ENCODE measurements around the gene CDK19. TPM values are rescaled to one million over a fixed set of nuclear protein-coding genes. Genes with fewer than 3 reads are reported as not detected.
A peak's percentile ranks its signal among the peaks of the same experiment; 100 is the strongest.
"Not testable (repeated sequence)": the region's sequence is repeated elsewhere in the genome, so short reads cannot be mapped to it uniquely, and the experiment has no call there.

The CDK19 gene
- total and polyA plus RNA-seq, 9 donors = 10.6 to 20.3 (median 15.2) TPM

- peak; percentile 4 for DNase-seq
- Histone ChIP-seq H3K4me3 (ENCODE audit: low read length) (no peak overlapping the region), H3K27ac (ENCODE audit: low read length) (no peak overlapping the region), H3K36me3 (ENCODE audit: control insufficient read depth, insufficient read depth, low read length) (peaks cover 11% of the 10 kb centered on the region), H3K27me3 (ENCODE audit: control insufficient read depth, insufficient read depth, low read length) (no peaks in the 10 kb centered on the region), H3K9me3 (replicated peaks; ENCODE audit: control insufficient read depth, low read depth, low read length) (no peaks in the 10 kb centered on the region), H3K4me1 (ENCODE audit: control insufficient read depth, insufficient read depth, low read length) (peaks cover 2% of the 10 kb centered on the region)
- WGBS (ENCODE audit: insufficient coverage) = 100% methylated on average over 1 of the region's 1 CpG
These were observed 198.2 kb downstream of the CDK19 start for GRCh38 chr6:110617057-110617456.

- Histone ChIP-seq H3K4me3 (ENCODE audit: low read length) (no peak overlapping the region), H3K27ac (ENCODE audit: low read length) (no peak overlapping the region), H3K9me3 (replicated peaks; ENCODE audit: control insufficient read depth, low read depth, low read length) (no peaks in the 10 kb centered on the region), H3K36me3 (ENCODE audit: control insufficient read depth, insufficient read depth, low read length) (peaks cover 7% of the 10 kb centered on the region), H3K27me3 (ENCODE audit: control insufficient read depth, insufficient read depth, low read length) (no peaks in the 10 kb centered on the region), H3K4me1 (ENCODE audit: control insufficient read depth, insufficient read depth, low read length) (peaks cover 2% of the 10 kb centered on the region)
- DNase-seq = no peak
- WGBS (ENCODE audit: insufficient coverage) = 87% methylated on average over 1 of the region's 1 CpG
These were observed 199.5 kb downstream of the CDK19 start for GRCh38 chr6:110615722-110616121.

GRCh38 chr6:110614586-110614985, 200.7 kb downstream of the CDK19 start:
- 66% methylated on average over 3 of the region's 5 CpGs for WGBS (ENCODE audit: insufficient coverage)
- H3K4me3 ChIP-seq (ENCODE audit: low read length) = no peak overlapping the region
- DNase-seq = no peak
- H3K36me3 ChIP-seq (ENCODE audit: control insufficient read depth, insufficient read depth, low read length) = peaks cover 6% of the 10 kb centered on the region
- H3K9me3 ChIP-seq (replicated peaks; ENCODE audit: control insufficient read depth, low read depth, low read length) = no peaks in the 10 kb centered on the region
- no peak overlapping the region for H3K27ac ChIP-seq (ENCODE audit: low read length)
- no peaks in the 10 kb centered on the region for H3K27me3 ChIP-seq (ENCODE audit: control insufficient read depth, insufficient read depth, low read length)
- H3K4me1 ChIP-seq (ENCODE audit: control insufficient read depth, insufficient read depth, low read length) = peaks cover 2% of the 10 kb centered on the region

- no peaks in the 10 kb centered on the region for H3K27me3 ChIP-seq (ENCODE audit: control insufficient read depth, insufficient read depth, low read length)
- H3K36me3 ChIP-seq (ENCODE audit: control insufficient read depth, insufficient read depth, low read length) = peaks cover 5% of the 10 kb centered on the region
- no peak overlapping the region for H3K27ac ChIP-seq (ENCODE audit: low read length)
- no peaks in the 10 kb centered on the region for H3K9me3 ChIP-seq (replicated peaks; ENCODE audit: control insufficient read depth, low read depth, low read length)
- peaks cover 2% of the 10 kb centered on the region for H3K4me1 ChIP-seq (ENCODE audit: control insufficient read depth, insufficient read depth, low read length)
- H3K4me3 ChIP-seq (ENCODE audit: low read length) = no peak overlapping the region
- 83% methylated on average over 1 of the region's 1 CpG for WGBS (ENCODE audit: insufficient coverage)
- no peak for DNase-seq
These were observed 201.2 kb downstream of the CDK19 start for GRCh38 chr6:110614106-110614505.

GRCh38 chr6:110613356-110613755, 201.9 kb downstream of the CDK19 start:
- Histone ChIP-seq H3K4me3 (ENCODE audit: low read length) (no peak overlapping the region), H3K4me1 (ENCODE audit: control insufficient read depth, insufficient read depth, low read length) (no peaks in the 10 kb centered on the region), H3K27me3 (ENCODE audit: control insufficient read depth, insufficient read depth, low read length) (no peaks in the 10 kb centered on the region), H3K9me3 (replicated peaks; ENCODE audit: control insufficient read depth, low read depth, low read length) (no peaks in the 10 kb centered on the region), H3K27ac (ENCODE audit: low read length) (no peak overlapping the region), H3K36me3 (ENCODE audit: control insufficient read depth, insufficient read depth, low read length) (peaks cover 5% of the 10 kb centered on the region)
- WGBS (ENCODE audit: insufficient coverage) = no CpG with 5 or more reads among the region's 6 CpGs
- DNase-seq = no peak

- no peak overlapping the region for H3K27ac ChIP-seq (ENCODE audit: low read length)
- DNase-seq = no peak
- H3K27me3 ChIP-seq (ENCODE audit: control insufficient read depth, insufficient read depth, low read length) = no peaks in the 10 kb centered on the region
- H3K36me3 ChIP-seq (ENCODE audit: control insufficient read depth, insufficient read depth, low read length) = peaks cover 5% of the 10 kb centered on the region
- H3K4me3 ChIP-seq (ENCODE audit: low read length) = no peak overlapping the region
- H3K9me3 ChIP-seq (replicated peaks; ENCODE audit: control insufficient read depth, low read depth, low read length) = no peaks in the 10 kb centered on the region
- WGBS (ENCODE audit: insufficient coverage) = no CpG with 5 or more reads among the region's 1 CpG
- no peaks in the 10 kb centered on the region for H3K4me1 ChIP-seq (ENCODE audit: control insufficient read depth, insufficient read depth, low read length)
These were observed 203.0 kb downstream of the CDK19 start for GRCh38 chr6:110612298-110612697.

GRCh38 chr6:110609101-110609500, 206.2 kb downstream of the CDK19 start:
- WGBS (ENCODE audit: insufficient coverage) = no CpG with 5 or more reads among the region's 2 CpGs
- H3K27ac ChIP-seq (ENCODE audit: low read length) = no peak overlapping the region
- no peaks in the 10 kb centered on the region for H3K4me1 ChIP-seq (ENCODE audit: control insufficient read depth, insufficient read depth, low read length)
- DNase-seq = peak; percentile 39
- H3K4me3 ChIP-seq (ENCODE audit: low read length) = no peak overlapping the region
- H3K27me3 ChIP-seq (ENCODE audit: control insufficient read depth, insufficient read depth, low read length) = no peaks in the 10 kb centered on the region
- no peaks in the 10 kb centered on the region for H3K9me3 ChIP-seq (replicated peaks; ENCODE audit: control insufficient read depth, low read depth, low read length)
- H3K36me3 ChIP-seq (ENCODE audit: control insufficient read depth, insufficient read depth, low read length) = peaks cover 5% of the 10 kb centered on the region

GRCh38 chr6:110608151-110608550, 207.1 kb downstream of the CDK19 start:
- WGBS (ENCODE audit: insufficient coverage) = no CpG with 5 or more reads among the region's 2 CpGs
- H3K9me3 ChIP-seq (replicated peaks; ENCODE audit: control insufficient read depth, low read depth, low read length) = no peaks in the 10 kb centered on the region

GRCh38 chr6:110606151-110606550, 209.1 kb downstream of the CDK19 start:
- no peaks in the 10 kb centered on the region for H3K4me1 ChIP-seq (ENCODE audit: control insufficient read depth, insufficient read depth, low read length)
- H3K4me3 ChIP-seq (ENCODE audit: low read length) = no peak overlapping the region
- no peaks in the 10 kb centered on the region for H3K9me3 ChIP-seq (replicated peaks; ENCODE audit: control insufficient read depth, low read depth, low read length)
- no peaks in the 10 kb centered on the region for H3K27me3 ChIP-seq (ENCODE audit: control insufficient read depth, insufficient read depth, low read length)
- H3K27ac ChIP-seq (ENCODE audit: low read length) = no peak overlapping the region
- peaks cover 1% of the 10 kb centered on the region for H3K36me3 ChIP-seq (ENCODE audit: control insufficient read depth, insufficient read depth, low read length)
- no peak for DNase-seq
- 97% methylated on average over 3 of the region's 4 CpGs for WGBS (ENCODE audit: insufficient coverage)

More at GRCh38 chr6:110608151-110608550, 207.1 kb downstream of the CDK19 start:
- no peaks in the 10 kb centered on the region for H3K4me1 ChIP-seq (ENCODE audit: control insufficient read depth, insufficient read depth, low read length)
- peaks cover 5% of the 10 kb centered on the region for H3K36me3 ChIP-seq (ENCODE audit: control insufficient read depth, insufficient read depth, low read length)
- no peak overlapping the region for H3K4me3 ChIP-seq (ENCODE audit: low read length)
- H3K27ac ChIP-seq (ENCODE audit: low read length) = no peak overlapping the region
- DNase-seq = no peak
- H3K27me3 ChIP-seq (ENCODE audit: control insufficient read depth, insufficient read depth, low read length) = no peaks in the 10 kb centered on the region

- no CpG with 5 or more reads among the region's 3 CpGs for WGBS (ENCODE audit: insufficient coverage)
- H3K4me3 ChIP-seq (ENCODE audit: low read length); H3K36me3 ChIP-seq (ENCODE audit: control insufficient read depth, insufficient read depth, low read length); H3K4me1 ChIP-seq (ENCODE audit: control insufficient read depth, insufficient read depth, low read length); H3K9me3 ChIP-seq (replicated peaks; ENCODE audit: control insufficient read depth, low read depth, low read length); H3K27me3 ChIP-seq (ENCODE audit: control insufficient read depth, insufficient read depth, low read length); DNase-seq; H3K27ac ChIP-seq (ENCODE audit: low read length): not testable (repeated sequence)
These were observed 214.6 kb downstream of the CDK19 start for GRCh38 chr6:110600640-110601039.

- Histone ChIP-seq H3K27me3 (ENCODE audit: control insufficient read depth, insufficient read depth, low read length) (no peaks in the 10 kb centered on the region), H3K4me1 (ENCODE audit: control insufficient read depth, insufficient read depth, low read length) (no peaks in the 10 kb centered on the region), H3K4me3 (ENCODE audit: low read length) (no peak overlapping the region), H3K36me3 (ENCODE audit: control insufficient read depth, insufficient read depth, low read length) (no peaks in the 10 kb centered on the region), H3K27ac (ENCODE audit: low read length) (no peak overlapping the region), H3K9me3 (replicated peaks; ENCODE audit: control insufficient read depth, low read depth, low read length) (no peaks in the 10 kb centered on the region)
- WGBS (ENCODE audit: insufficient coverage) = no CpG with 5 or more reads among the region's 3 CpGs
- DNase-seq = no peak
These were observed 217.5 kb downstream of the CDK19 start for GRCh38 chr6:110597761-110598160.
